Ectodermal cell (in vitro differentiated cells): Measurements from ENCODE around the gene OR10H2. TPM values are rescaled to one million over a fixed set of nuclear protein-coding genes. Genes with fewer than 3 reads are reported as not detected.
"Not testable (repeated sequence)": the region's sequence is repeated elsewhere in the genome, so short reads cannot be mapped to it uniquely, and the experiment has no call there.

ENCODE experiments used
- H3K27ac ChIP-seq: 2 replicates; pipeline ENCODE4 v1.7.0; 2013; ENCODE audit warnings: mild to moderate bottlenecking, low read depth, low read length; ENCODE audit not compliant: insufficient read depth, poor library complexity, severe bottlenecking
- H3K27me3 ChIP-seq: 2 replicates; pipeline ENCODE4 v1.7.0; 2013; ENCODE audit warnings: mild to moderate bottlenecking, low read length; ENCODE audit not compliant: insufficient read depth, control insufficient read depth, poor library complexity, severe bottlenecking
- H3K36me3 ChIP-seq: one replicate; pipeline ENCODE4 v1.7.0; 2013; ENCODE audit warnings: low read length; ENCODE audit not compliant: control insufficient read depth, insufficient read depth
- H3K4me1 ChIP-seq: one replicate; pipeline ENCODE4 v1.7.0; 2013; ENCODE audit warnings: low read length; ENCODE audit not compliant: control insufficient read depth, insufficient read depth
- H3K4me3 ChIP-seq: 2 replicates; pipeline ENCODE4 v1.7.0; 2013; ENCODE audit warnings: low read depth, low read length, control low read depth; ENCODE audit not compliant: insufficient read depth
- H3K9me3 ChIP-seq: 2 replicates; pipeline ENCODE4 v1.7.0; 2013; ENCODE audit warnings: mild to moderate bottlenecking, low read length, moderate library complexity; ENCODE audit not compliant: control insufficient read depth
- whole genome bisulfite sequencing, 2 experiments: methylation state at CpG; one replicate each; pipeline ENCODE4 v1.1.7; 2013; ENCODE audit warnings: missing lambda C conversion rate in 2 of 2; 5-methylcytosine and 5-hydroxymethylcytosine counted together
- polyA plus RNA-seq, 4 experiments: library from polyadenylated mRNA; stranded (reverse); fragments of 50-300 nt; gene quantifications; one replicate each; pipeline ENCODE4 v1.2.3, GENCODE V29; 2013

The OR10H2 gene
- not detected for polyA plus RNA-seq (2013, experiment 1 of 4)
- polyA plus RNA-seq (2013, experiment 2 of 4), result not detected
- polyA plus RNA-seq (2013, experiment 3 of 4), result not detected
- not detected for polyA plus RNA-seq (2013, experiment 4 of 4)

- H3K36me3 ChIP-seq, result no peaks in the 10 kb centered on the region
- no peak within 1 kb of the TSS for H3K27ac ChIP-seq
- H3K9me3 ChIP-seq, result peaks cover 14% of the 10 kb centered on the region
- H3K27me3 ChIP-seq, result no peaks in the 10 kb centered on the region
- H3K4me1 ChIP-seq, result no peaks in the 10 kb centered on the region
- no peak within 1 kb of the TSS for H3K4me3 ChIP-seq
- WGBS, 2 experiments, result 70 to 77% methylated on average over 4 of the region's 5 CpGs
These were observed at the start of gene OR10H2 for GRCh38 chr19:15727724-15728123. TSS of gene OR10H2 (plus strand) at chr19:15728024. CDS start at chr19:15728044, 20 bp downstream.

GRCh38 chr19:15679089-15679488 lies 48.7 kb upstream of the OR10H2 start:
- Histone ChIP-seq H3K36me3 (no peaks in the 10 kb centered on the region), H3K4me1 (no peaks in the 10 kb centered on the region), H3K9me3 (no peaks in the 10 kb centered on the region), H3K27me3 (no peaks in the 10 kb centered on the region), H3K27ac (no peak overlapping the region), H3K4me3 (no peak overlapping the region)
- 24 to 40% methylated on average over 2 to 3 of the region's 4 CpGs for WGBS, 2 experiments

- H3K27me3 ChIP-seq, H3K9me3 ChIP-seq, H3K4me1 ChIP-seq, H3K36me3 ChIP-seq, H3K27ac ChIP-seq, H3K4me3 ChIP-seq: not testable (repeated sequence)
- 53 to 59% methylated on average over 4 of the region's 4 CpGs for WGBS, 2 experiments
These were observed 48.0 kb upstream of the OR10H2 start for GRCh38 chr19:15679865-15680264.

GRCh38 chr19:15680478-15681322 lies 47.1 kb upstream of the OR10H2 start:
- Histone ChIP-seq H3K9me3 (no peaks in the 10 kb centered on the region), H3K36me3 (no peaks in the 10 kb centered on the region), H3K27me3 (no peaks in the 10 kb centered on the region), H3K4me1 (no peaks in the 10 kb centered on the region), H3K4me3 (no peak overlapping the region), H3K27ac (no peak overlapping the region)
- WGBS, 2 experiments, result 51 to 52% methylated on average over 8 of the region's 8 CpGs

- Histone ChIP-seq H3K27me3 (no peaks in the 10 kb centered on the region), H3K4me1 (no peaks in the 10 kb centered on the region), H3K36me3 (no peaks in the 10 kb centered on the region), H3K27ac (no peak overlapping the region), H3K4me3 (no peak overlapping the region), H3K9me3 (peaks cover 2% of the 10 kb centered on the region)
- WGBS, 2 experiments, result 83 to 85% methylated on average over 10 of the region's 10 CpGs
These were observed 44.4 kb upstream of the OR10H2 start for GRCh38 chr19:15683411-15683810.

GRCh38 chr19:15684828-15685227 lies 43.0 kb upstream of the OR10H2 start:
- Histone ChIP-seq H3K27ac (no peak overlapping the region), H3K9me3 (peaks cover 4% of the 10 kb centered on the region), H3K4me3 (no peak overlapping the region), H3K27me3 (no peaks in the 10 kb centered on the region), H3K4me1 (no peaks in the 10 kb centered on the region), H3K36me3 (no peaks in the 10 kb centered on the region)
- WGBS, 2 experiments, result 59 to 64% methylated on average over 9 of the region's 9 CpGs

- WGBS, 2 experiments, result 73 to 77% methylated on average over 19 of the region's 19 CpGs
- no peaks in the 10 kb centered on the region for H3K36me3 ChIP-seq
- H3K27me3 ChIP-seq, result no peaks in the 10 kb centered on the region
- H3K4me3 ChIP-seq, result no peak overlapping the region
- H3K4me1 ChIP-seq, result no peaks in the 10 kb centered on the region
- peaks cover 3% of the 10 kb centered on the region for H3K9me3 ChIP-seq
- no peak overlapping the region for H3K27ac ChIP-seq
These were observed 31.1 kb upstream of the OR10H2 start for GRCh38 chr19:15696654-15697194.

GRCh38 chr19:15701757-15702533 lies 25.9 kb upstream of the OR10H2 start:
- Histone ChIP-seq H3K4me1 (no peaks in the 10 kb centered on the region), H3K36me3 (no peaks in the 10 kb centered on the region), H3K27me3 (no peaks in the 10 kb centered on the region), H3K4me3 (no peak overlapping the region), H3K9me3 (no peaks in the 10 kb centered on the region), H3K27ac (no peak overlapping the region)
- 56 to 70% methylated on average over 4 of the region's 4 CpGs for WGBS, 2 experiments

- WGBS, 2 experiments, result 76 to 81% methylated on average over 7 of the region's 7 CpGs
- no peaks in the 10 kb centered on the region for H3K27me3 ChIP-seq
- H3K4me1 ChIP-seq, result no peaks in the 10 kb centered on the region
- no peaks in the 10 kb centered on the region for H3K9me3 ChIP-seq
- no peak overlapping the region for H3K4me3 ChIP-seq
- no peak overlapping the region for H3K27ac ChIP-seq
- no peaks in the 10 kb centered on the region for H3K36me3 ChIP-seq
These were observed 25.3 kb upstream of the OR10H2 start for GRCh38 chr19:15702534-15702930.

- Histone ChIP-seq H3K4me3 (no peak overlapping the region), H3K9me3 (peaks cover 23% of the 10 kb centered on the region), H3K36me3 (no peaks in the 10 kb centered on the region), H3K27me3 (no peaks in the 10 kb centered on the region), H3K27ac (no peak overlapping the region), H3K4me1 (no peaks in the 10 kb centered on the region)
- 48 to 56% methylated on average over 3 of the region's 3 CpGs for WGBS, 2 experiments
These were observed 13.2 kb upstream of the OR10H2 start for GRCh38 chr19:15714638-15715037.
